HEK293T (cell line): ENCODE results near the gene SOD3.

Experiments used
- CTCF ChIA-PET: fragments of 350-600 bp; formaldehyde crosslinking; extraction: SDS; loops from one replicate; lab custom pipeline; 2021; ENCODE audit warnings: antibody characterized with exemption, inconsistent platforms; lab: Yijun Ruan, JAX
- POLR2A ChIA-PET: fragments of 350-600 bp; formaldehyde crosslinking; extraction: SDS; loops from one replicate; lab custom pipeline; 2020; ENCODE audit warnings: antibody characterized with exemption, inconsistent platforms; lab: Yijun Ruan, JAX
- DNase-seq: peaks from one replicate; pipeline ENCODE4 v3.0.0; 2012; ENCODE audit warnings: mixed read lengths; ENCODE audit errors: extremely low spot score
- ARNT ChIP-seq: fragments of 450-650 bp; IDR thresholded peaks from 2 replicates; pipeline ENCODE4 v1.6.1; 2017; ENCODE audit warnings: mild to moderate bottlenecking
- BHLHE40 ChIP-seq: fragments of 450-650 bp; IDR thresholded peaks from 2 replicates; pipeline ENCODE4 v1.6.1; 2016; ENCODE audit warnings: mild to moderate bottlenecking, moderate library complexity, borderline replicate concordance
- ELF4 ChIP-seq: fragments of 450-650 bp; IDR thresholded peaks from 2 replicates; pipeline ENCODE4 v1.6.1; 2017; ENCODE audit warnings: antibody characterized with exemption
- FOXA1 ChIP-seq: fragments of 450-650 bp; IDR thresholded peaks from 2 replicates; pipeline ENCODE4 v1.6.1; 2016; ENCODE audit warnings: mild to moderate bottlenecking
- FOXK2 ChIP-seq: fragments of 450-650 bp; IDR thresholded peaks from 2 replicates; pipeline ENCODE4 v1.6.1; 2016; ENCODE audit warnings: mild to moderate bottlenecking
- FOXM1 ChIP-seq: fragments of 450-650 bp; IDR thresholded peaks from 2 replicates; pipeline ENCODE4 v1.6.1; 2017; ENCODE audit warnings: mild to moderate bottlenecking, borderline replicate concordance
- HDGF ChIP-seq: fragments of 450-650 bp; IDR thresholded peaks from 2 replicates; pipeline ENCODE4 v1.6.1; 2017; ENCODE audit warnings: antibody characterized with exemption, borderline replicate concordance
- L3MBTL2 ChIP-seq: fragments of 450-650 bp; conservative IDR thresholded peaks from 2 replicates; pipeline ENCODE4 v1.6.1; 2016; ENCODE audit warnings: mild to moderate bottlenecking
- LEF1 ChIP-seq: fragments of 450-650 bp; IDR thresholded peaks from 2 replicates; pipeline ENCODE4 v1.6.1; 2017; ENCODE audit warnings: mild to moderate bottlenecking, borderline replicate concordance
- NFRKB ChIP-seq: fragments of 450-650 bp; IDR thresholded peaks from 2 replicates; pipeline ENCODE4 v1.6.1; 2016; ENCODE audit warnings: mild to moderate bottlenecking, moderate library complexity
- SP1 ChIP-seq: fragments of 450-650 bp; IDR thresholded peaks from 2 replicates; pipeline ENCODE4 v1.6.1; 2017
- SUZ12 ChIP-seq: fragments of 450-650 bp; IDR thresholded peaks from 2 replicates; pipeline ENCODE4 v1.6.1; 2016; ENCODE audit warnings: mild to moderate bottlenecking
- TARDBP ChIP-seq: fragments of 450-650 bp; IDR thresholded peaks from 2 replicates; pipeline ENCODE4 v1.6.1; 2016
- ZNF384 ChIP-seq: fragments of 450-650 bp; IDR thresholded peaks from 2 replicates; pipeline ENCODE4 v1.6.1; 2016
- TF ChIP-seq, protein P1 (sequence below): fragments of 450-650 bp; IDR thresholded peaks from 2 replicates; pipeline ENCODE4 v1.6.1; 2016

SOD3 gene

DNA sequence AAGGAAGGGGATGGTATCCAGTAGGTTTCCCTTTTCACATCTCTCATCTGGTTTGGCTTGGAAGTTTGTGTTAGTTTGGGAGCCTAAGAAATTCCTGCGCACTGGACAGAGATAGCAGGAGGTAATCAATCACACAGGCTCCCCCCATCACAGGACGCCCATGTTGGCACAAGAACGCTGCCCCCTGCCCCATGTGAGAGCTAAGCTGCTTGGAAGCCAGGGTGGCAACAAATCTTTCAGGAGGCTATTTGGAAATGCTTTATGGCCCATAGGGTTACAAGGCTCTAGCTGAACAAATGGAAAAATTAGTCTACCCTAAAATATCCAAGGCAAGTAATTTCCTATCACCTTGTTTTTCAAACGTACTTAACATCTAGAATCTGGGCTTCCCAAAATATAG lies 54.0 kb downstream of the SOD3 start:
- TF ChIP-seq NFRKB (no peak), FOXK2 (no peak), L3MBTL2 (no peak), BHLHE40 (no peak), ARNT (no peak), HDGF (no peak), FOXA1 (no peak), SP1 (no peak), ZNF384 (no peak), TARDBP (no peak), SUZ12 (no peak), FOXM1 (no peak), ELF4 (no peak), LEF1 (no peak)
- TF ChIP-seq, protein P1, sequence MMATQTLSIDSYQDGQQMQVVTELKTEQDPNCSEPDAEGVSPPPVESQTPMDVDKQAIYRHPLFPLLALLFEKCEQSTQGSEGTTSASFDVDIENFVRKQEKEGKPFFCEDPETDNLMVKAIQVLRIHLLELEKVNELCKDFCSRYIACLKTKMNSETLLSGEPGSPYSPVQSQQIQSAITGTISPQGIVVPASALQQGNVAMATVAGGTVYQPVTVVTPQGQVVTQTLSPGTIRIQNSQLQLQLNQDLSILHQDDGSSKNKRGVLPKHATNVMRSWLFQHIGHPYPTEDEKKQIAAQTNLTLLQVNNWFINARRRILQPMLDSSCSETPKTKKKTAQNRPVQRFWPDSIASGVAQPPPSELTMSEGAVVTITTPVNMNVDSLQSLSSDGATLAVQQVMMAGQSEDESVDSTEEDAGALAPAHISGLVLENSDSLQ, result no peak
- POLR2A ChIA-PET, result no interaction called here
- no peak for DNase-seq
- CTCF ChIA-PET, result no interaction called here

DNA sequence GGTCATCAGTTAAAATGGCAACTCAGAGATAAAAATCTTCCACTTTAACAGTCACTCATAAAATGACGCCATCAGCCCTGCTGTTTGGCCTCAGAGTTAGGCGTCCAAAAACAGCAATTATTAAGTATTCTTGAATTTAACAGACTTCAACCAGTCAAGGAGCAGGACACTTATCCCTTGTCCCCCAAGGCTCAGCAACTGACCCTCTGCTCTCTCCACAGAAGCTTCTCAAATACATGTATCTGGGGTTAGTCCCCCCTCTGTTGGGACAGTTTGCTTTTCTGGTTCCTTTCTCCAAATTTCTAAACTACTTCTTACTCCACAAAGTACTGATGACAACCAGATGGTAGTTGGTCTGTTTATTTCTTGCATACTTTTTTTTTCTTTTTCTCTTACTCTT lies 54.4 kb downstream of the SOD3 start:
- TF ChIP-seq SUZ12 (no peak), L3MBTL2 (no peak), ZNF384 (no peak)
- TF ChIP-seq, protein P1, result no peak
- POLR2A ChIA-PET, result no interaction called here
- DNase-seq, result no peak
- CTCF ChIA-PET, result no interaction called here
